Dendritic cell treated with granulocyte-macrophage colony-stimulating factor and Interleukin-4, amounts not matched to agents 40 ng/mL and 50 ng/mL, for 4 days (primary cell): ENCODE results near the gene ASXL1.

Source experiments
- H3K27ac Mint-ChIP-seq: one replicate; pipeline ENCODE4 v1.8.0; 2022; ENCODE audit warnings: mild to moderate bottlenecking, mixed read lengths
- H3K27me3 Mint-ChIP-seq: one replicate; pipeline ENCODE4 v1.8.0; 2022; ENCODE audit warnings: mild to moderate bottlenecking, mixed read lengths
- H3K36me3 Mint-ChIP-seq: one replicate; pipeline ENCODE4 v1.8.0; 2022; ENCODE audit warnings: low read depth, mixed read lengths
- H3K4me1 Mint-ChIP-seq: one replicate; pipeline ENCODE4 v1.8.0; 2022; ENCODE audit warnings: low read depth, mixed read lengths
- H3K4me3 Mint-ChIP-seq: one replicate; pipeline ENCODE4 v1.8.0; 2022; ENCODE audit warnings: mild to moderate bottlenecking, moderate library complexity, mixed read lengths
- H3K9me3 Mint-ChIP-seq: one replicate; pipeline ENCODE4 v1.8.0; 2022; ENCODE audit warnings: mixed read lengths
- intact Hi-C: fragments of 100-400 bp; cut with micrococcal nuclease; formaldehyde crosslinking; loops from one replicate; pipeline ENCODE4 v1.15.0; 2022

The ASXL1 gene

GRCh38 chr20:32421290-32421689 is 63.2 kb downstream of the ASXL1 start:
- intact Hi-C loops: no loop called here
- Mint-ChIP-seq H3K27ac (no peak overlapping the region), H3K4me3 (no peak overlapping the region), H3K27me3 (no peaks in the 10 kb centered on the region), H3K36me3 (peaks cover 6% of the 10 kb centered on the region), H3K9me3 (no peaks in the 10 kb centered on the region), H3K4me1 (peaks cover 5% of the 10 kb centered on the region)

- intact Hi-C loops: no loop called here
- Mint-ChIP-seq H3K4me3 (no peak overlapping the region), H3K36me3 (peaks cover 65% of the 10 kb centered on the region), H3K9me3 (no peaks in the 10 kb centered on the region), H3K27me3 (no peaks in the 10 kb centered on the region), H3K4me1 (no peaks in the 10 kb centered on the region), H3K27ac (no peak overlapping the region)
Observed at GRCh38 chr20:32427996-32428395, 69.9 kb downstream of the ASXL1 start.

GRCh38 chr20:32429343-32429742 is 71.2 kb downstream of the ASXL1 start:
- peaks cover 78% of the 10 kb centered on the region for H3K36me3 Mint-ChIP-seq
- intact Hi-C loops: no loop called here
- H3K4me1 Mint-ChIP-seq: no peaks in the 10 kb centered on the region
- H3K27me3 Mint-ChIP-seq: no peaks in the 10 kb centered on the region
- no peak overlapping the region for H3K27ac Mint-ChIP-seq
- H3K4me3 Mint-ChIP-seq: no peak overlapping the region
- no peaks in the 10 kb centered on the region for H3K9me3 Mint-ChIP-seq

- Mint-ChIP-seq H3K9me3 (no peaks in the 10 kb centered on the region), H3K27ac (no peak overlapping the region), H3K4me1 (no peaks in the 10 kb centered on the region), H3K27me3 (no peaks in the 10 kb centered on the region), H3K4me3 (no peak overlapping the region), H3K36me3 (peaks cover 83% of the 10 kb centered on the region)
- intact Hi-C loops: no loop called here
Observed at GRCh38 chr20:32429745-32430360, 71.7 kb downstream of the ASXL1 start.

GRCh38 chr20:32431457-32431856 is 73.3 kb downstream of the ASXL1 start:
- intact Hi-C loops: no loop called here
- Mint-ChIP-seq H3K4me3 (no peak overlapping the region), H3K4me1 (no peaks in the 10 kb centered on the region), H3K36me3 (peaks cover 94% of the 10 kb centered on the region), H3K27me3 (no peaks in the 10 kb centered on the region), H3K27ac (no peak overlapping the region), H3K9me3 (no peaks in the 10 kb centered on the region)

- Mint-ChIP-seq H3K27me3 (no peaks in the 10 kb centered on the region), H3K36me3 (peaks cover 97% of the 10 kb centered on the region), H3K9me3 (no peaks in the 10 kb centered on the region), H3K4me1 (no peaks in the 10 kb centered on the region), H3K4me3 (no peak overlapping the region), H3K27ac (no peak overlapping the region)
- intact Hi-C loops: no loop called here
Observed at GRCh38 chr20:32432277-32432676, 74.1 kb downstream of the ASXL1 start.

- no peaks in the 10 kb centered on the region for H3K27me3 Mint-ChIP-seq
- H3K4me1 Mint-ChIP-seq: no peaks in the 10 kb centered on the region
- H3K4me3 Mint-ChIP-seq: no peak overlapping the region
- H3K9me3 Mint-ChIP-seq: no peaks in the 10 kb centered on the region
- H3K27ac Mint-ChIP-seq: no peak overlapping the region
- peaks cover 96% of the 10 kb centered on the region for H3K36me3 Mint-ChIP-seq
- intact Hi-C loops: no loop called here
Observed at GRCh38 chr20:32433311-32434021, 75.3 kb downstream of the ASXL1 start.

GRCh38 chr20:32434434-32434833 is 76.3 kb downstream of the ASXL1 start:
- peaks cover 96% of the 10 kb centered on the region for H3K36me3 Mint-ChIP-seq
- no peak overlapping the region for H3K27ac Mint-ChIP-seq
- no peak overlapping the region for H3K4me3 Mint-ChIP-seq

GRCh38 chr20:32435449-32436107 is 77.4 kb downstream of the ASXL1 start:
- H3K9me3 Mint-ChIP-seq: no peaks in the 10 kb centered on the region
- H3K27ac Mint-ChIP-seq: no peak overlapping the region
- H3K4me3 Mint-ChIP-seq: no peak overlapping the region
- H3K4me1 Mint-ChIP-seq: no peaks in the 10 kb centered on the region
- H3K27me3 Mint-ChIP-seq: no peaks in the 10 kb centered on the region
- intact Hi-C loops: no loop called here
- H3K36me3 Mint-ChIP-seq: peaks cover 87% of the 10 kb centered on the region

More at GRCh38 chr20:32434434-32434833, 76.3 kb downstream of the ASXL1 start:
- Mint-ChIP-seq H3K4me1 (no peaks in the 10 kb centered on the region), H3K27me3 (no peaks in the 10 kb centered on the region), H3K9me3 (no peaks in the 10 kb centered on the region)
- intact Hi-C loops: no loop called here

- Mint-ChIP-seq H3K4me1 (no peaks in the 10 kb centered on the region), H3K27me3 (no peaks in the 10 kb centered on the region), H3K36me3 (peaks cover 84% of the 10 kb centered on the region), H3K9me3 (no peaks in the 10 kb centered on the region), H3K27ac (no peak overlapping the region), H3K4me3 (no peak overlapping the region)
- intact Hi-C loops: no loop called here
Observed at GRCh38 chr20:32436142-32436861, 78.2 kb downstream of the ASXL1 start.

GRCh38 chr20:32436968-32437367 is 78.8 kb downstream of the ASXL1 start:
- H3K27me3 Mint-ChIP-seq: no peaks in the 10 kb centered on the region
- intact Hi-C loops: no loop called here
- H3K27ac Mint-ChIP-seq: no peak overlapping the region
- H3K4me1 Mint-ChIP-seq: peaks cover 5% of the 10 kb centered on the region
- no peaks in the 10 kb centered on the region for H3K9me3 Mint-ChIP-seq
- H3K4me3 Mint-ChIP-seq: no peak overlapping the region
- peaks cover 84% of the 10 kb centered on the region for H3K36me3 Mint-ChIP-seq

- H3K4me3 Mint-ChIP-seq: no peak overlapping the region
Observed at GRCh38 chr20:32437391-32438074, 79.4 kb downstream of the ASXL1 start.

GRCh38 chr20:32438331-32438858 is 80.3 kb downstream of the ASXL1 start:
- H3K9me3 Mint-ChIP-seq: no peaks in the 10 kb centered on the region
- intact Hi-C loops: no loop called here
- no peak overlapping the region for H3K27ac Mint-ChIP-seq
- no peaks in the 10 kb centered on the region for H3K27me3 Mint-ChIP-seq
- H3K36me3 Mint-ChIP-seq: peaks cover 82% of the 10 kb centered on the region
- H3K4me3 Mint-ChIP-seq: no peak overlapping the region
- peaks cover 5% of the 10 kb centered on the region for H3K4me1 Mint-ChIP-seq

More at GRCh38 chr20:32437391-32438074, 79.4 kb downstream of the ASXL1 start:
- Mint-ChIP-seq H3K36me3 (peaks cover 82% of the 10 kb centered on the region), H3K9me3 (no peaks in the 10 kb centered on the region), H3K4me1 (peaks cover 5% of the 10 kb centered on the region), H3K27ac (no peak overlapping the region), H3K27me3 (no peaks in the 10 kb centered on the region)
- intact Hi-C loops: no loop called here
